ENCODE data around the gene SH3PXD2A. TPM values are rescaled to one million over a fixed set of nuclear protein-coding genes. Genes with fewer than 3 reads are reported as not detected.
A peak's percentile ranks its signal among the peaks of the same experiment; 100 is the strongest.

Gene SH3PXD2A
- total and polyA plus RNA-seq, 4 experiments from 2014 or later: 0.39 to 17.5 (median 8.9) TPM

GRCh38 chr10:103558911-103559310 lies 296.5 kb downstream of the SH3PXD2A start:
- Histone ChIP-seq H3K27ac (ENCODE audit: low read depth, low read length) (no peak overlapping the region), H3K9me3 (ENCODE audit: control insufficient read depth in 1 of 2, low read length in 2 of 2) (no peaks in the 10 kb centered on the region), H3K4me3 (ENCODE audit: low read length in 2 of 2) (no peak overlapping the region), H3K36me3 (ENCODE audit: insufficient read depth, low read length) (no peaks in the 10 kb centered on the region), H3K4me1 (ENCODE audit: insufficient read depth, low read length) (peaks cover 12% of the 10 kb centered on the region), H3K27me3 (ENCODE audit: insufficient read depth, low read length) (peaks cover 5% of the 10 kb centered on the region)
- CTCF ChIA-PET (ENCODE audit: partially characterized antibody): interaction anchor here (0.7 kb wide), 1 partner anchor 17 kb away, joined by 3 read pairs; no protein-coding TSS in a partner anchor
- Mint-ChIP-seq H3K36me3 (no peaks in the 10 kb centered on the region), H3K4me1 (peaks cover 9 to 11% (median 10%) of the 10 kb centered on the region in 4 donors), H3K4me3 (no peak overlapping the region), H3K27me3 (peaks cover 23 to 28% of the 10 kb centered on the region in 2 donors), H3K27ac (no peak overlapping the region), H3K9me3 (peaks cover 0 to 5% (median 0%) of the 10 kb centered on the region in 8 donors)
- DNase-seq: no peak
- intact Hi-C loops (cut with micrococcal nuclease): no loop called here
- POLR2A ChIA-PET (ENCODE audit: partially characterized antibody): no interaction called here

GRCh38 chr10:103557455-103557854 lies 297.9 kb downstream of the SH3PXD2A start:
- DNase-seq: no peak
- H3K36me3 ChIP-seq (ENCODE audit: insufficient read depth, low read length): no peaks in the 10 kb centered on the region
- H3K4me3 Mint-ChIP-seq: no peak overlapping the region
- no peaks in the 10 kb centered on the region for H3K36me3 Mint-ChIP-seq
- H3K9me3 Mint-ChIP-seq: peaks cover 0 to 5% (median 0%) of the 10 kb centered on the region in 8 donors
- peaks cover 14% of the 10 kb centered on the region for H3K4me1 ChIP-seq (ENCODE audit: insufficient read depth, low read length)
- H3K4me3 ChIP-seq (ENCODE audit: low read length in 2 of 2): no peak overlapping the region
- no peak overlapping the region for H3K27ac ChIP-seq (ENCODE audit: low read depth, low read length)
- H3K27ac Mint-ChIP-seq: no peak overlapping the region
- H3K27me3 ChIP-seq (ENCODE audit: insufficient read depth, low read length): peaks cover 5% of the 10 kb centered on the region
- peaks cover 10 to 19% (median 12%) of the 10 kb centered on the region in 4 donors for H3K4me1 Mint-ChIP-seq
- intact Hi-C loops (cut with micrococcal nuclease): no loop called here
- no peaks in the 10 kb centered on the region for H3K9me3 ChIP-seq (ENCODE audit: control insufficient read depth in 1 of 2, low read length in 2 of 2)
- H3K27me3 Mint-ChIP-seq: peaks cover 25 to 27% of the 10 kb centered on the region in 2 donors
- POLR2A ChIA-PET (ENCODE audit: partially characterized antibody): no interaction called here
- CTCF ChIA-PET (ENCODE audit: partially characterized antibody): no interaction called here

DNA sequence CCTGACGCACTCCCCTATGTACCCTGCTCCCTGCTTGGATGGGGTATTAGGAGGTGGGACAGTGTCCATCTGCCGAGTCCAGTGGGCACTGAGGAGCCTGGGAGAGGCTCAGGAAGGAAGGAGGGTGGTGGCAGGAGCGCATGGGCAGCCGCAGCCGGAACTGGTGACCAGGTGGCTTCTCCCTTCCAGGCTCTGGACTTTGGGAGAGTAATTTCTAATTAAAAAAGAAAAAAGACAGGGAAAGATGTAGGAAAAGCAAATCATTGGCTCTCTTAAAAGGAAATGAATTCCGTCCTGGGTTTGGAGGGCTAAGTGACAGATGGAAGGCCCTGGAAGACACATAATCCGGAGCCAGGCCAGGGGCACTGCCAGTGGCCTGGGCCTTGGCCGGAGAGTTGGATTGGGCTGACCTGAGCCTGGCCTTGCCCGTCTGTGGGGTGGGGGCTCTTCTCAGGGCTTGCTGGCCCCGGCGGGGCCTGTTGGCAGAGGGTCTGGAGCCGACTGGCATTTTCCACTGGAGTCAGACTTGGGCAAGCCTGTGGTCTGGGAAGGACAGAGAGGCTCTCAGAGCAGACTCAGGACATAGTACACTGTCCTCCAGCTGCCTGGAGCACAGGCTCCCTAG lies 298.9 kb downstream of the SH3PXD2A start:
- Histone ChIP-seq H3K9me3 (ENCODE audit: control insufficient read depth in 1 of 2, low read length in 2 of 2) (no peaks in the 10 kb centered on the region), H3K27ac (ENCODE audit: low read depth, low read length) (no peak overlapping the region), H3K4me1 (ENCODE audit: insufficient read depth, low read length) (peaks cover 14% of the 10 kb centered on the region), H3K27me3 (ENCODE audit: insufficient read depth, low read length) (peaks cover 5% of the 10 kb centered on the region), H3K36me3 (ENCODE audit: insufficient read depth, low read length) (no peaks in the 10 kb centered on the region), H3K4me3 (ENCODE audit: low read length in 2 of 2) (no peak overlapping the region)
- Mint-ChIP-seq H3K4me3 (peak overlapping the region in 4 of 8 donors; percentile 9 to 68 (median 32)), H3K27me3 (peaks cover 25 to 30% of the 10 kb centered on the region in 2 donors), H3K36me3 (no peaks in the 10 kb centered on the region), H3K27ac (no peak overlapping the region), H3K4me1 (peaks cover 10 to 21% (median 12%) of the 10 kb centered on the region in 4 donors), H3K9me3 (peaks cover 0 to 5% (median 0%) of the 10 kb centered on the region in 8 donors)
- intact Hi-C loops (cut with micrococcal nuclease): no loop called here
- POLR2A ChIA-PET (ENCODE audit: partially characterized antibody): no interaction called here
- no peak for DNase-seq
- CTCF ChIA-PET (ENCODE audit: partially characterized antibody): interaction anchor here (1.1 kb wide), 1 partner anchor 14 kb away, joined by 4 read pairs; no protein-coding TSS in a partner anchor

DNA sequence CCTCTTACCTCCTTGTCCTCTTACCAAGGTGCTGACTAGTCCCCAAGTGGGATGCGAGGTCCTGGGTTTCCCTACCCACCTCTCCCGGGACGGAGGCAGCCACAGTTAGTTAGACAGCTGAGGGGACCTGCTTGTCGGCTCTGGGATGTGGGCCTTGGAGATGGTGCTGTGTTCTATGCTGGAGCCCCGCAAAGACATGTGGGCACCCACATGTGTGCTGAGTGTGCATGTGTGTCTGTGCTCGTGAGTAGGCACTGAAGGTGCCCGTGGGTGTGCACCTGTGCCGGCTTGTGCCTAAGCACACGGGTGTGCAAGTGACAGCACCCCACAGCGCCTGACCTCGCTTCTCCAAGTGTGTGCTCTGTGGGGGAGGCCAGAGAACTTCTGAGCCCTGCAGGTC lies 299.7 kb downstream of the SH3PXD2A start:
- peaks cover 0 to 5% (median 0%) of the 10 kb centered on the region in 8 donors for H3K9me3 Mint-ChIP-seq
- no peaks in the 10 kb centered on the region for H3K36me3 ChIP-seq (ENCODE audit: insufficient read depth, low read length)
- intact Hi-C loops (cut with micrococcal nuclease): no loop called here
- no peaks in the 10 kb centered on the region for H3K36me3 Mint-ChIP-seq
- peaks cover 25 to 30% of the 10 kb centered on the region in 2 donors for H3K27me3 Mint-ChIP-seq
- H3K4me1 ChIP-seq (ENCODE audit: insufficient read depth, low read length): peaks cover 14% of the 10 kb centered on the region
- H3K4me3 Mint-ChIP-seq: peak overlapping the region in 6 of 8 donors; percentile 49 to 69 (median 68)
- peaks cover 10 to 21% (median 12%) of the 10 kb centered on the region in 4 donors for H3K4me1 Mint-ChIP-seq
- H3K27ac ChIP-seq (ENCODE audit: low read depth, low read length): no peak overlapping the region
- no peak overlapping the region for H3K4me3 ChIP-seq (ENCODE audit: low read length in 2 of 2)
- peaks cover 5% of the 10 kb centered on the region for H3K27me3 ChIP-seq (ENCODE audit: insufficient read depth, low read length)
- POLR2A ChIA-PET (ENCODE audit: partially characterized antibody): no interaction called here
- no peaks in the 10 kb centered on the region for H3K9me3 ChIP-seq (ENCODE audit: control insufficient read depth in 1 of 2, low read length in 2 of 2)
- CTCF ChIA-PET (ENCODE audit: partially characterized antibody): interaction anchor here (1.1 kb wide), 1 partner anchor 13 kb away, joined by 4 read pairs; no protein-coding TSS in a partner anchor
- H3K27ac Mint-ChIP-seq: no peak overlapping the region
- no peak for DNase-seq

- Histone ChIP-seq H3K36me3 (ENCODE audit: insufficient read depth, low read length) (no peaks in the 10 kb centered on the region), H3K4me1 (ENCODE audit: insufficient read depth, low read length) (peaks cover 14% of the 10 kb centered on the region), H3K9me3 (ENCODE audit: control insufficient read depth in 1 of 2, low read length in 2 of 2) (no peaks in the 10 kb centered on the region), H3K27ac (ENCODE audit: low read depth, low read length) (no peak overlapping the region), H3K4me3 (ENCODE audit: low read length in 2 of 2) (no peak overlapping the region), H3K27me3 (ENCODE audit: insufficient read depth, low read length) (peaks cover 5% of the 10 kb centered on the region)
- intact Hi-C loops (cut with micrococcal nuclease): no loop called here
- DNase-seq: no peak
- H3K27ac Mint-ChIP-seq: no peak overlapping the region
- H3K36me3 Mint-ChIP-seq: no peaks in the 10 kb centered on the region
- ChIA-PET POLR2A (ENCODE audit: partially characterized antibody) (no interaction called here), CTCF (ENCODE audit: partially characterized antibody) (interaction anchor here (1.1 kb wide), 1 partner anchor 13 kb away, joined by 4 read pairs; no protein-coding TSS in a partner anchor)
- peak overlapping the region in 6 of 8 donors; percentile 49 to 69 (median 68) for H3K4me3 Mint-ChIP-seq
- H3K4me1 Mint-ChIP-seq: peaks cover 10 to 21% (median 12%) of the 10 kb centered on the region in 4 donors
- peaks cover 0 to 2% (median 0%) of the 10 kb centered on the region in 8 donors for H3K9me3 Mint-ChIP-seq
- H3K27me3 Mint-ChIP-seq: peaks cover 25 to 30% of the 10 kb centered on the region in 2 donors
These were observed 300.1 kb downstream of the SH3PXD2A start for GRCh38 chr10:103555325-103555649.

DNA sequence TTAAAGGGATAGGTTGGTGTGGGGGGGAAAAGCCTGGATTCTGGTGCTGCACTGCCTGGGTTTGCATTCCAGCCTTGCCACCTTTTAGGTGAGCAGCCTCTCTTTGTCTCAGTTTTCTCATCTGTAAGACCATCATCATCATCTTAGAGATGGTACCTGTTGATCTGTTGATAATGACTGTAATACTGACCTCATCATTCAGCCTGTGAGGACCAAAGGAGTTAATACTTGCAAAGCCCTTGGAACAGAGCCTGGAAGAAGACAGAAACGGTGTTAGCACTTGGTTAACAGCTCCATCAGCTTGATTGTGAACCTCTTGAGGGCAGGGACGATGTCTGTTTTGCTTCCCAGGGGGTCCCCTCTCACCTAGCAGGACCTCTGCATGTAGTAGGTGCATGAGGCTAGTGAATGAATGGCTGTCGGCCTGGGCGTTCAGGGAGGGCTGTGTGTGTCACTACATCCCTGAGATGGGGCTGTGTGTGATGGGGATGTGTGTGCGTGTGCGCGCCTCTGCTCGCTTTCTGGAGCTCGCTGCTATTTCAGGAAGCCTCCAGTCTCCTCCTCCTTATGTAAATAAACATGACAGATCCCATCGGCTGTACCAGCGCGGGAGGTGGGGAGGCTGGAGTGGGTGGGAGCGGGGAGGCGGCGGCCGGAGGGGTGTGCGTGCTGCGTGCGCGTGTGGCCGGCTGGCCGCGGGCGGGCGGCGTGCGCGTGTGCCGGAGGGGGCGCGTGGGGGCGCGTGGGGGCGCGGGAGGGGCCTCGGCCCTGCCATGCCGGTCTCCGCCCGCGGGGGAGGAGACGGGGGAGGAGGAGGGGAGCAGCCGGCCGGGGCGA lies 300.7 kb downstream of the SH3PXD2A start:
- H3K36me3 ChIP-seq (ENCODE audit: insufficient read depth, low read length): no peaks in the 10 kb centered on the region
- peaks cover 24 to 25% of the 10 kb centered on the region in 2 donors for H3K27me3 Mint-ChIP-seq
- CTCF ChIA-PET (ENCODE audit: partially characterized antibody): no interaction called here
- peak overlapping the region; percentile 61 to 84 (median 75) for H3K4me3 Mint-ChIP-seq
- H3K4me3 ChIP-seq (ENCODE audit: low read length in 2 of 2): no peak overlapping the region
- POLR2A ChIA-PET (ENCODE audit: partially characterized antibody): no interaction called here
- H3K9me3 ChIP-seq (ENCODE audit: control insufficient read depth in 1 of 2, low read length in 2 of 2): no peaks in the 10 kb centered on the region
- no peaks in the 10 kb centered on the region for H3K9me3 Mint-ChIP-seq
- H3K27me3 ChIP-seq (ENCODE audit: insufficient read depth, low read length): peaks cover 5% of the 10 kb centered on the region
- peak overlapping the region in 4 of 7 donors; percentile 12 to 64 (median 26) for H3K27ac Mint-ChIP-seq
- peaks cover 14% of the 10 kb centered on the region for H3K4me1 ChIP-seq (ENCODE audit: insufficient read depth, low read length)
- DNase-seq: peak in 1 of 5 donors; percentile 6
- intact Hi-C loops (cut with micrococcal nuclease): no loop called here
- peaks cover 10 to 21% (median 12%) of the 10 kb centered on the region in 4 donors for H3K4me1 Mint-ChIP-seq
- H3K36me3 Mint-ChIP-seq: no peaks in the 10 kb centered on the region
- H3K27ac ChIP-seq (ENCODE audit: low read depth, low read length): no peak overlapping the region
